Measurements from ENCODE around the gene GP1BA.
"Not testable (repeated sequence)": the region's sequence is repeated elsewhere in the genome, so short reads cannot be mapped to it uniquely, and the experiment has no call there.

Gene GP1BA

DNA sequence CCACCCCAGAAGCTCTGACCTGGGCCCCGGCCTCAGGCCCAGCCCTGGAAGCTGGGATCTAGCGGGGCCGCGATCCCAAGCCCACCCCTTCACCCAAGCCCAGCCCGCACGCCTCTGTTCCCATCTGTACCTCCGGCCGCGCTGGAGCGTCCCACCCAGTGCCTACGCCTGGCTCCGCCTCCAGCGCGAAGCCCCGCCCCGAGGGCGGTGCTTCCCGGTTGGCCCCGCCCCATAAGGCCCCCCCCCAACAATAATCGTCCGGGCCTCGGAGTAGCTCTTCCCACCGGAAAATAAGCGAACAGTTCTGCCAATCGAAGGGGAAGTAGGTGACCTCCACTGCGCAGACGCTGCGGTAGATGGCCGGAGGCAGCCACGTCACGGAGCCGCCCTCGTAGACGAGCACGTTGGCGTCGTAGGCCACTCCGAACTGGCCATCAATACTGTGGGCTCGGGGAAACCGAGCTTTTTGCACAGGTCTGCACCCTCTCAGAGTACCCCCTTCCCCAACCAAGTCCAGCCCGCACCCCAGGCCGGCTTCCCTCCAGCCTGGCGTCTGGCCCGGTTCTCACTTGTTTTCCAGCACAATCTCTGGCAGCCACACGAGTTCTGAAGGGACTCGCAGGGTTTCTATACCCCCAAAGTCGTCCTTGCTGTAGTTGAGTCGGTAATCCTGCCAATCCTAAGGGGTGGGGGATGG is 30.3 kb upstream of the GP1BA start:
- DNase-seq (ENCODE audit: low read depth), result no peak

DNA sequence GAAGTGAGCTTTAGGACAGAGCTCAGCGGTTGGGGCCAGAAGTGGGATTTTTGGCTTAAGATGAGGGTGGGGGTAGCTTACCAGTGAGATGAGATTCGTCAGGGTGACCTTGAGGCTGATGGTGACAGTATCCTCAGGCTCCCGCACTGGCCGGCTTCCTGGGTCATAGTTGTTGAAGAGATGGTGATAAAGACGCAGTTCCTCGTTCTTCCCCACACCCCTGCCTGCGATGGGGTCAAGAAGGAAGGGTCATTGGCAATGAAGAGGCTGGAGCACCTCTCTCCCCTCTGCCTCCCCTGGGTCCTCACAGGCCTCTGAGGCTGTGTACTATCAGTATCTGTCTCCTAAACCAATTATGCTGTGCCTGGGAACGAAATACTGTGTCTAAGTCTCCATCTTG is 29.5 kb upstream of the GP1BA start:
- no peak for DNase-seq (ENCODE audit: low read depth)

DNA sequence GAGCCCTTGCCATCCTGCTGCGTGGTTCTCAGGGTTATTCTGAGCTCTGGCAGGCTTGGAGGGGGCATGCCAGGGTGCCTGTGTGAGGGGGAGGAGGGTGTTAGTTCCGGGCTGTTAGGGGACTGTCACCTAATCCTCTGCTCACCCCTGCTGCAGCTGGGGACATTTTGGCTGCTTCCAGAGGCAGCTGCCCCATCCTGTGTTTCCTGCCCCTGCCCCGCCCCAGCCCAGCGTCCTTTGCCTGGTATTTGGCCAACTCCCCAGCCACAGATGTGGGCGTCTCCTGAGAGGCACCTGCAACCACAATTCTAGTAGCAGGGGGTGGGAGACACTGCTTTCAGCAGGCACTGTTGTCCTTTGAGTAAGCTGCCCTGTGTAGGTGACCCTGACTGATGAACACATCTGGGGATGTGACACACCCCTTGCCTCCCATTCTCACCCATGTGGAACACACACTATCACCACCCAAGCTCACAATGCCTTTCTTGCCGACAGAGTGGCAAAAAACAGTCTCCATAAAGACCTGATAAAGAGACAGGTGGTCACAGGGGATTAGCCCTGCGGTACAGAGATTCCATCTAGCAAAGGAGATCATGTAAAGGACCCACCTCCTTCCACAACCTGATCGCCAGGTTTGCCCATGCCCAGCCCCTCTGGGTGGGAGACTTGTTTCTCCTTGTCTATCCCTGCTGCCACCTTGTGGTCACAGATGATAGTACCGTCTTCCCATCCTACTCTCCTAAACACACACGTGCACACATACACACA is 28.8 kb upstream of the GP1BA start, which contains the start of gene CHRNE:
Gene CHRNE, minus strand, starts transcription at position 48 of the 768 bp plus-strand sequence. Its CDS starts 35 bp downstream, at position 13.
- DNase-seq (ENCODE audit: low read depth), result no peak

DNA sequence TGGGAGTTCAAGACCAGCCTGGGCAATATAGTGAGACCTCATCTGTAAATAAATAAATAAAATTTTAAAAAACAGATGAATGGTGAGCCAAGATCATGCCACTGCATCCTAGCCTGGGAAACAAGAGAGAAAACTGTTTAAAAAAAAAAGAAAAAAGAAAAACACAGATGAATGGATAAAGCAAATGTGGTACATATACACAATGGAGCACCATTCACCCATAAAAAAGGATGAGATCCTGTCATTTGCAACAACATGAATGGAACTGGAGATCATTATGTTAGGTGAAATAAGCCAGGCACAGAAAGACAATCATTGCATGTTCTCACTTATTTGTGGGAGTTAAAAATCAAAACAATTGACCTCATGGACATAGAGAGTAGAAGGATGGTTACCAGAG is 25.4 kb upstream of the GP1BA start:
- DNase-seq (ENCODE audit: low read depth), result not testable (repeated sequence)

DNA sequence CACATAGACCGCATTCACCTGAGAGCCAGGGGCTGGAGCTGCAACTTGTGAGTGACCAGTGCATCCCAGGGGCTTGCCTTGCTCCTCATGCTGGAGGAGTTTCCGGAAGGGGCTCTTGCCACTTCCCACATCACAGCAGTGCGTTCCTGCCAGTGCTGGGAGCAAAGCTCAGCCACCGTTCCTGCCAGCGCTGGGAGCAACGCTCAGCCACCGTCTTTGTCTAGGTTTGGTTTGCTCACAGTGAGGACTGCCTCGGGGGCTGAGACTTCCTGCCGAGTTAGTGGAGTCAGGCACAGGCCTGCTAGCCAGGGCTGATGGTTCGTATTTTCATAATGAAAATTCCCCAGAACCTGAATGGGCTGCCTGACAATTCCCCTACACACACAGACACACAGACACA is 23.8 kb upstream of the GP1BA start:
- no peak for DNase-seq (ENCODE audit: low read depth)

DNA sequence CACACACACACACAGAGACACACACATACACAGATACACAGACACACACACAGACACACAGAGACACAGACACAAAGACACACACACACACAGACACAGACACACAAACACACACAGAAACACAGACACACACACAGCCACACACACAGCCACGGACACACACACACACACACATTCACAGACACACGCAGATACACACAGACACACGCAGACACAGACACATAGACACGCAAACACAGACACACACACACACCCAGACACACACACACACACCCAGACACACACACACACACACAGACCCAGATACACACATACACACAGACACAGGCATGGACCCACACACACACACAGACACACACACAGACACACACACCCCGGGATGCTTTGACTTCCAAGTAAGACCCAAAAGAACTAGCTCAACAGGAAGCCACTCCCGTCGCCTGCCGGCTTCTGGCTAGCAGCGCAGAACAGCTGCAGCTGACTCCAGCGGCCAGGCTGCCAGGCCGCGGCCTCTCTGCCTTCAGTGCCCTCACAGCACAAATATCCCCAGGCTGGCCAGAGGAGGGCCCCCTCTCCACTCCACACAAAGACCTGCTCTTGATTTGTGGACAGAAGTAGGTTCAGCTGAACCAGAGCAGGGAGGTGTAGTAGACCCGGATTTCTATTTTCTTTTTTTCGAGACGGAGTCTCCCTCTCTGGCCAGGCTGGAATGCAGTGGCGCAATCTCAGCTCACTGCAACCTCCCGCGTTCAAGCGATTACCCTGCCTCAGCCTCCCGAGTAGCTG is 23.2 kb upstream of the GP1BA start:
- no peak for DNase-seq (ENCODE audit: low read depth)

DNA sequence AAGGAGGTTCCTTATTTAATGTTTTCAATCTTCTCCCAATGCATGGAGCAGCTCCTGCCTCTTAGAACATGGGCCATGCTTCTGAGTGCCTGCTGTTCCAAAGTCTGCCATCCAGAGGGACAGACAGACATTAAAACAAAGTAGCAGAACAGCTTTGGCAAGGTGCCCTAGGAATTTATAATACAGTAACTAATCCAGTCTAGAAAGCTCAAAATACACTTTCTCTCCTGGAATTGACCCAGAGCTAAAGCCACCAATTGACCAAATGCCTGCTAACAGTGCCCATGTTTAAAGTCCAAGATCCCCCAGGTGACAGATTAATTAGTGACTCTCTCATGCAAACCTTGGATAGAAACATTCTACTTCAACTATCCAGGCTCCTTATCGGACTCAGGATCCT is 18.1 kb upstream of the GP1BA start:
- DNase-seq (ENCODE audit: low read depth), result no peak

DNA sequence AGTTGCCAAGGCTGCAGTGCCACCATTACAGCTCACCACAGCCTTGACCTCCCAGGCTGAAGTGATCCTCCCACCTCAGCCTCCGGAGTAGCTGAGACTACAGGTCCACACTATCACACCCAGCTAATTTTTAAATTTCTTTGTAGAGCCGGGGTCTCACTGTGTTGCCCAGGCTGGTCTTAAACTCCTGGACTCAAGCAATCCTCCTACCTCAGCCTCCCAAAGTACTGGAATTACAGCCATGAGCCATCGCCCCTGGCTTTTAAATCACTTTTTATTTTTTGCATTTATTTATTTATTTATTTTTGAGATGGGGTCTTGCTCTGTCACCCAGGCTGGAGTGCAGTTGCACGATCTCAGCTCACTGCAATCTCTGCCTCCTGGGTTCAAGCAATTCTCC is 17.5 kb upstream of the GP1BA start:
- not testable (repeated sequence) for DNase-seq (ENCODE audit: low read depth)

DNA sequence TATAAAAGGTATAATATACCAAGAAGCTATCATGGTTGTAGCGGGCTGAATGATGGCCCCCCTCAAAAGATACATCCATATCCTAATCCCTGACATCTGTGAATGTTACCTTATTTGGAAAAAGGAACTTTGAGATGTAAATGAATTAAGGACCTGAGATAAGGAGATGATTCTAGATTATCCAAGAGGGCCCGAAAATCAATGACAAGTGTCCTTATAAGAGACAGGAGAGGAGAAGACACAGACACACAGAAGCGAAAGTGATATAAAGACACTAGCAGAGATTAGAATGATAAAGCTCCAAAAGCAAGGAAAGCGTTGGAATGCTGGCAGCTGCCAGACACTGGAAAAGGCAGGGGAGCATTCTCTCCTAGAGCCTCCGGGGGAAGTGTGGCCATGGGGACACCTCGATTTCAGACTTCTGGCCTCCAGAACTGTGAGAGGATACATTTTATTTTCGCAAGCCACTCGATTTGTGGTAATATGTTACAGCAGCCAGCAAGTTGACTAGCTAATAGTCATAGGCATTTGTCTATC is 12.5 kb upstream of the GP1BA start:
- DNase-seq (ENCODE audit: low read depth), result no peak

DNA sequence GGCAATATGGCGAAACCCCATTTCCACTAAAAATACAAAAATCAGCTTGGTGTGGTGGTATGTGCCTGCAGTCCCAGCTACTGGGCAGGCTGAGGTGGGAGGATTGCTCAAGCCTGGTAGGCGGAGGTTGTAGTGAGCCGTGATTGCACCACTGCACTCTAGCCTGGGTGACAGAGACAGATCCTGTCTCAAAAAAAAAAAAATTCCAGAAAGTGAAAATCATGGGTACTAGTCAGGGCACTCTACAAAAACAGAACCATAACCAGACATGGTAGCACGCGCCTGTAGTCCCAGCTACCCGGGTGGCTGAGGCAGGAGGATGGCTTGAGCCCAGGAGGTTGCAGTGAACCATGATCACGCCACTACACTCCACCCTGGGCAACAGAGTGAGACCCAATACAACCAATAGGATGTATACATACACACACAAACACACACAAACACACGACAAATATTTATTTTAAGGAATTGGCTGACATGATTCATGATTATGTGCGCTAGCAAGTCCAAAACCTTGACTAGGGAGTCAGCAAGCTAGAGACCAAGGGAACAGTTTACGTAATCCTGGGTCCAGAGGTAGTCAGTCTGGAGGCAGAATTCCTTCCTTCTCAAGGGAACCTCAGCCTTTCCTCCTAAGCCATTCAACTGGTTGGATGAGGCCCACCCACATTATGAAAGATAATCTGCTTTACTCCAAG is 11.6 kb upstream of the GP1BA start:
- no peak for DNase-seq (ENCODE audit: low read depth)

DNA sequence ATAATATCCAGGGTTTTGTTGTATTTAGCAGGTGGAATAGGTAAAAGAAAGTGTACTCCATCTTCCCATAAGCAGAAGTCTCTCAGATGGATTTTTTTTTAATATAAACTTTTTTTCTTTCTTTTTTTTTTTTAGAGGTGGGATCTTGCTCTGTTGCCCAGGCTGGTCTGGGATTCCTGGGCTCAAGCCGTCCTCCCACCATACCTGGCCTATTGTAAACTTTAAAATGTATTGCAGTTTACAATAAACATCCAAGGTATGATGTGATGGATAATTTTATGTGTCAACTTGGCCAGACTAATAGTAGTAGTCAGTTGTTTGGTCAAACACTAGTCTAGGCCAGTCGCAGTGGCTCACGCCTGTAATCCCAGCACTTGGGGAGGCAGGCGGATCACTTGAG is 10.8 kb upstream of the GP1BA start:
- no peak for DNase-seq (ENCODE audit: low read depth)

DNA sequence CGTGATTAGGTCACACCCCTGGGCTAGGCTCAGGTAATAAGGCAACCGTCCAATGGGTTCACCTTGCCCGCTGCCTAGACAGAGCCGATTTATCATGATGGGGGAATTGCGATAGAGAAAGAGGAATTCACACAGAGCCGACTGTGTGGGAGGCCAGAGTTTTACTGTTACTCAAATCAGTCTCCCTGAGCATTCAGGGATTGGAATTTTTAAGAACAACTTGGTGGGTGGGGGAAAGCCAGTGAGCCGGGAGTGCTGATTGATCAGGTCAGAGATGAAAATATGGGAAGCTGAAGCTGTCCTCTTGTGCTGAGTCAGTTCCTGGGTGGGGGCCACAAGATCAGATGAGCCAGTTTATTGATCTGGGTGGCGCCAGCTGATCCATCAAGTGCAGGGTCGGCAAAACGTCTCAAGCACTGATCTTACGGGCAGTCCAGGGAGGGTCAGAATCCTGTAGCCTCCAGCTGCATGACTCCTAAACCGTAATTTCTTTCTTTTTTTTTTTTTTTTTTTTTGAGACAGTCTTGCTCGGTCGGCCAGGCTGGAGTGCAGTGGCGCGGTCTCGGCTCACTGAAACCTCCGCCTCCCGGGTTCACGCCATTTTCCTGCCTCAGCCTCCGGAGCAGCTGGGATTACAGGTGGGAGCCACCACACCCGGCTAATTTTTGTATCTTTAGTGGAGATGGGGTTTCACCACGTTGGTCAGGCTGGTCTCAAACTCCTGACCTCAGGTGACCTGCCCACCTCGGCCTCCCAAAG is 5.3 kb upstream of the GP1BA start:
- not testable (repeated sequence) for DNase-seq (ENCODE audit: low read depth)

DNA sequence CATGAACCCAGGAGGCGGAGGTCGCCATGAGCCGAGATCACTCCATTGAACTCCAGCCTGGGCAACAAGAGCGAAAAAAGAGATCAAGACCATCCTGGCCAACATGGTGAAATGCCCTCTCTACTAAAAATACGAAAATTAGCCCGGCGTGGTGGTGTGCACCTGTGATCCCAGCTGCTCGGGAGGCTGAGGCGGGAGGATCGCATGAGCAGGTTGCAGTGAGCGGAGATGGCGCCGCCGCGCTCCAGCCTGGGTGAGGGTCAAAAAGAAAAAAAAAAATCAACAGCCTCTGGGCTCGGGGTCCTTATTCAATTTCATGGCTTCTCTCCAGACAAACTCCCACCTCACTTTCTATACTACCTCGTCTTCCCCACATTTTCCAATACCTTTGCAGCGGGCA is 3.2 kb upstream of the GP1BA start:
- DNase-seq (ENCODE audit: low read depth), result no peak

DNA sequence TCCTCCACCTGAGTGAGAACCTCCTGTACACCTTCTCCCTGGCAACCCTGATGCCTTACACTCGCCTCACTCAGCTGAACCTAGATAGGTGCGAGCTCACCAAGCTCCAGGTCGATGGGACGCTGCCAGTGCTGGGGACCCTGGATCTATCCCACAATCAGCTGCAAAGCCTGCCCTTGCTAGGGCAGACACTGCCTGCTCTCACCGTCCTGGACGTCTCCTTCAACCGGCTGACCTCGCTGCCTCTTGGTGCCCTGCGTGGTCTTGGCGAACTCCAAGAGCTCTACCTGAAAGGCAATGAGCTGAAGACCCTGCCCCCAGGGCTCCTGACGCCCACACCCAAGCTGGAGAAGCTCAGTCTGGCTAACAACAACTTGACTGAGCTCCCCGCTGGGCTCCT is 679 bp downstream of the GP1BA start:
- no peak for DNase-seq (ENCODE audit: low read depth)

DNA sequence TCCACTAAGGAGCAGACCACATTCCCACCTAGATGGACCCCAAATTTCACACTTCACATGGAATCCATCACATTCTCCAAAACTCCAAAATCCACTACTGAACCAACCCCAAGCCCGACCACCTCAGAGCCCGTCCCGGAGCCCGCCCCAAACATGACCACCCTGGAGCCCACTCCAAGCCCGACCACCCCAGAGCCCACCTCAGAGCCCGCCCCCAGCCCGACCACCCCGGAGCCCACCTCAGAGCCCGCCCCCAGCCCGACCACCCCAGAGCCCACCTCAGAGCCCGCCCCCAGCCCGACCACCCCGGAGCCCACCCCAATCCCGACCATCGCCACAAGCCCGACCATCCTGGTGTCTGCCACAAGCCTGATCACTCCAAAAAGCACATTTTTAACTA is 1.6 kb downstream of the GP1BA start:
- no peak for DNase-seq (ENCODE audit: low read depth)

DNA sequence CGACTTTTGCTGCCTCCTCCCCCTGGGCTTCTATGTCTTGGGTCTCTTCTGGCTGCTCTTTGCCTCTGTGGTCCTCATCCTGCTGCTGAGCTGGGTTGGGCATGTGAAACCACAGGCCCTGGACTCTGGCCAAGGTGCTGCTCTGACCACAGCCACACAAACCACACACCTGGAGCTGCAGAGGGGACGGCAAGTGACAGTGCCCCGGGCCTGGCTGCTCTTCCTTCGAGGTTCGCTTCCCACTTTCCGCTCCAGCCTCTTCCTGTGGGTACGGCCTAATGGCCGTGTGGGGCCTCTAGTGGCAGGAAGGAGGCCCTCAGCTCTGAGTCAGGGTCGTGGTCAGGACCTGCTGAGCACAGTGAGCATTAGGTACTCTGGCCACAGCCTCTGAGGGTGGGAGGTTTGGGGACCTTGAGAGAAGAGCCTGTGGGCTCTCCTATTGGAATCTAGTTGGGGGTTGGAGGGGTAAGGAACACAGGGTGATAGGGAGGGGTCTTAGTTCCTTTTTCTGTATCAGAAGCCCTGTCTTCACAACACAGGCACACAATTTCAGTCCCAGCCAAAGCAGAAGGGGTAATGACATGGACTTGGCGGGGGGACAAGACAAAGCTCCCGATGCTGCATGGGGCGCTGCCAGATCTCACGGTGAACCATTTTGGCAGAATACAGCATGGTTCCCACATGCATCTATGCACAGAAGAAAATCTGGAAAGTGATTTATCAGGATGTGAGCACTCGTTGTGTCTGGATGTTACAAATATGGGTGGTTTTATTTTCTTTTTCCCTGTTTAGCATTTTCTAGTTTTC is 2.3 kb downstream of the GP1BA start:
- DNase-seq (ENCODE audit: low read depth), result no peak

DNA sequence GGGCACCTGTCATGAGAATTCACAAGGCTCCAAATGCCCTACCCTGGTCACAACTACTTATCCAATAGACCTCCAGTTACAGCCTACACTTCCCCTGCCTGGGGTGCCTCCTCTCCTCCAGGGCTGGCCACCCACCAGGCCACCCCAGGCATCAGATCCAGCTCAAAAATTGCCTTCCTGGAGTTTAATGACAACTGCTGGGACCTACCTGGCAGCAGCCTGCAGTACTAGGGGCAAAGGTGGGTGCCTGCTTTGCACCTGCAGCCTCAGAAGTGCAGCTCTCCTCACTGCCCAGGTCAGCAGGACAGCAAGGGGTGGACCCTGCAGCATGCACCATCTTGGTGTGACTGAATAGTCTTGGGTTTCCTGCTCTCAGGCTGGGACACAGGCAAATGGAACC is 3.6 kb downstream of the GP1BA start:
- DNase-seq (ENCODE audit: low read depth), result no peak

DNA sequence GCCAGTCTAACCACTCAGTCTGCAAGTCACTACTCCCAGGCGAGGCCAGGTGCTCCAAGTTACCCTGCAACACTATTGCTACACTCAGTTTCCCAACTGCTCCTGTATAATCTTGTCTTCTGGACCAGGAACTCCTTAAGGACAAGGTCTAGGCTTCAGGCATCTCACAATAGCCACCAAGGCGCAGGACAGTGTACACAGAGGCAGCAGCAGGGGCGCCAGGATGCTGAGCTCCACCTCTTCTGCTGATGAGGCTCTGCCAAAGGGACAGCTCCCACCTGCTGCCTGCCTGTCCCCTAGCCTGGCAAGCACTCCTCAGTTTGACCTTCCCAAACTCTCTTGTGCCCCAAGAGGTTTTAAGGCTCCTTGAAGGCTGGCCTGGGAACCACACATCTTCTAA is 4.4 kb downstream of the GP1BA start:
- no peak for DNase-seq (ENCODE audit: low read depth)

DNA sequence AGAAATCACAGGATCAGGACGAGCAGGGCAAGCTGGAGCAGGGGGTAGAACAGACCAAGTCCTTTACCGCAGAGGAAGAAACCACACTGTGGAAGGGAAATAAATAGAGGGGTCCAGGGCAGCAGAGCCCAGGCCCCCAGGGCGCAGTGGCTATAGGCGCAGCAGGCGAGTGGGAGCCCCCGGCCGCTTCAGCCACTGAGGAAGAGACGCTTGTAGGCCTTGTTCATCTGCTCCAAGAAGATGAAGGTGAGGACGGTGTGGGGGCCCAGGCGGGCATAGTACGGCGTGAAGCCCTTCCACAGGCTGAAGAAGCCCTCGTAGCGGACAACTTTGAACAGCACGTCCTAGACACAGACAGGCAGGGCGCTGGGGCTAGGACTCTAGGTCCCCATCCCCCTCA is 5.5 kb downstream of the GP1BA start:
- DNase-seq (ENCODE audit: low read depth), result no peak

DNA sequence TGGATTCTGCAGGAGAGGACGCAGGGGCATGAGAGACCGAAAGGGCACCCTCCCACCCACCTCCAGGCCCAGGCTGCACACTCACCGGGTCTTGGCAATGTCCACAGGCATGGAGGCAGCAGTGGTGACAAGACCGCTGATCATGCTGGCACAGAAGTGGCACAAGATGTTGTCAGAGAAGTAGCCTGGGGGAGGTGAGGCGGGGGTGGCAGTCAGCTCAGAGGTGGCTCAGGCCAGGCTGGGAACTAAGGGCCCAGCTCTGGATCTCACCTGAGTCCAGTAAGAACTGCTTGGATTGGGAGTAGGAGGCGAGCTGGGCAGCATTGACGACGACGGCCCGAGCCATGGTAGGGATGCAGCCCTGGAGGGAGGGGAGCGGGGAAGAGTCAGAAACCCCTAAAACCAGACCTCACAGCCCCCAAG is 6.0 kb downstream of the GP1BA start:
- no peak for DNase-seq (ENCODE audit: low read depth)

All from stimulated activated CD8-positive, alpha-beta memory T cell treated with anti-CD3 and anti-CD28 coated beads, Interleukin-15, amount 100 ng/mL, for 24 hours (primary cell).